Peyer's patch (tissue), 4 donors: Measurements from ENCODE around the gene RAB27B. TPM values are rescaled to one million over a fixed set of nuclear protein-coding genes. Genes with fewer than 3 reads are reported as not detected.

Source experiments
- DNase-seq, 3 donors: peaks; one replicate each; pipeline ENCODE4 v3.0.0-alpha.2; 2017 to 2019
- H3K27ac ChIP-seq, 4 donors: fragments of 200-600 bp; sonication (generic); one replicate each; pipeline ENCODE4 v1.5.1; 2016 to 2019
- H3K27me3 ChIP-seq, 2 donors: fragments of 200-600 bp; sonication (generic); one replicate each; pipeline ENCODE4 v1.5.1; 2019
- H3K36me3 ChIP-seq, 3 donors: fragments of 200-600 bp; sonication (generic); one replicate each; pipeline ENCODE4 v1.5.1; 2016 to 2019
- H3K4me1 ChIP-seq, 4 donors: fragments of 200-600 bp; sonication (generic); one replicate each; pipeline ENCODE4 v1.5.1; 2016 to 2019
- H3K4me3 ChIP-seq, 4 donors: fragments of 200-600 bp; sonication (generic); 1 replicate in 3 of 4; 2 replicates in 1 of 4; pipeline ENCODE4 v1.5.1; 2016 to 2019; ENCODE audit warnings: mild to moderate bottlenecking in 1 of 4
- H3K9me3 ChIP-seq, 4 donors: fragments of 200-600 bp; sonication (generic); one replicate each; pipeline ENCODE4 v1.5.1; 2016 to 2019; ENCODE audit warnings: mild to moderate bottlenecking in 1 of 4
- CTCF ChIP-seq, 6 experiments: fragments of 450-650 bp in 4 of 6; fragments of 200-600 bp in 2 of 6; sonication (generic) in 1 of 6; IDR thresholded peaks; one replicate each; pipeline ENCODE4 v1.5.1; 2017 to 2019; ENCODE audit warnings: antibody characterized with exemption in 6 of 6, mild to moderate bottlenecking in 3 of 6, moderate library complexity in 1 of 6
- POLR2A ChIP-seq, 2 donors: fragments of 450-650 bp; IDR thresholded peaks; one replicate each; pipeline ENCODE4 v1.5.1; 2017; ENCODE audit warnings: antibody characterized with exemption in 2 of 2, mild to moderate bottlenecking in 2 of 2, moderate library complexity in 2 of 2
- total RNA-seq, 4 donors: library from RNA; depleted of rRNA; stranded (reverse); fragments of >200 nt; gene quantifications; one replicate each; pipeline ENCODE4 v1.1.0, GENCODE V29; 2016

Gene RAB27B
- total RNA-seq, 4 donors from 2014 or later: 2.5 to 7.1 (median 4.7) TPM

GRCh38 chr18:54787121-54787520, 41.2 kb upstream of the RAB27B start:
- no peaks in the 10 kb centered on the region for H3K27me3 ChIP-seq
- no peak overlapping the region for H3K4me3 ChIP-seq
- H3K9me3 ChIP-seq: no peaks in the 10 kb centered on the region
- no peak overlapping the region for H3K27ac ChIP-seq
- H3K36me3 ChIP-seq: no peaks in the 10 kb centered on the region
- no peaks in the 10 kb centered on the region for H3K4me1 ChIP-seq
- no peak for DNase-seq
- TF ChIP-seq POLR2A (IDR thresholded peaks at IDR 0.05) (no peak), CTCF (IDR thresholded peaks at IDR 0.05) (no peak)

GRCh38 chr18:54787616-54788015, 40.7 kb upstream of the RAB27B start:
- no peak for TF ChIP-seq POLR2A (IDR thresholded peaks at IDR 0.05)
- TF ChIP-seq CTCF (IDR thresholded peaks at IDR 0.05): no peak
- H3K27ac ChIP-seq: no peak overlapping the region
- no peaks in the 10 kb centered on the region for H3K4me1 ChIP-seq
- H3K27me3 ChIP-seq: no peaks in the 10 kb centered on the region
- no peaks in the 10 kb centered on the region for H3K36me3 ChIP-seq
- no peak for DNase-seq
- H3K4me3 ChIP-seq: no peak overlapping the region
- H3K9me3 ChIP-seq: no peaks in the 10 kb centered on the region

- no peak overlapping the region for H3K27ac ChIP-seq
- TF ChIP-seq POLR2A (IDR thresholded peaks at IDR 0.05): no peak
- no peak for TF ChIP-seq CTCF (IDR thresholded peaks at IDR 0.05)
- H3K27me3 ChIP-seq: no peaks in the 10 kb centered on the region
Observed at GRCh38 chr18:54790109-54790508, 38.2 kb upstream of the RAB27B start.

GRCh38 chr18:54791657-54792056, 36.6 kb upstream of the RAB27B start:
- Histone ChIP-seq H3K27ac (no peak overlapping the region), H3K36me3 (no peaks in the 10 kb centered on the region), H3K4me1 (no peaks in the 10 kb centered on the region), H3K27me3 (no peaks in the 10 kb centered on the region), H3K4me3 (no peak overlapping the region), H3K9me3 (no peaks in the 10 kb centered on the region)
- DNase-seq: no peak
- TF ChIP-seq CTCF (IDR thresholded peaks at IDR 0.05) (no peak), POLR2A (IDR thresholded peaks at IDR 0.05) (no peak)

More at GRCh38 chr18:54790109-54790508, 38.2 kb upstream of the RAB27B start:
- Histone ChIP-seq H3K4me1 (no peaks in the 10 kb centered on the region), H3K9me3 (no peaks in the 10 kb centered on the region), H3K36me3 (no peaks in the 10 kb centered on the region), H3K4me3 (no peak overlapping the region)
- no peak for DNase-seq

- DNase-seq: no peak
- Histone ChIP-seq H3K36me3 (no peaks in the 10 kb centered on the region), H3K4me1 (no peaks in the 10 kb centered on the region), H3K4me3 (no peak overlapping the region), H3K9me3 (no peaks in the 10 kb centered on the region), H3K27me3 (no peaks in the 10 kb centered on the region), H3K27ac (no peak overlapping the region)
- no peak for TF ChIP-seq CTCF (IDR thresholded peaks at IDR 0.05)
- no peak for TF ChIP-seq POLR2A (IDR thresholded peaks at IDR 0.05)
Observed at GRCh38 chr18:54792079-54792478, 36.2 kb upstream of the RAB27B start.

- Histone ChIP-seq H3K4me3 (no peak overlapping the region), H3K27ac (no peak overlapping the region), H3K27me3 (no peaks in the 10 kb centered on the region), H3K36me3 (no peaks in the 10 kb centered on the region), H3K4me1 (no peaks in the 10 kb centered on the region), H3K9me3 (no peaks in the 10 kb centered on the region)
- no peak for DNase-seq
- no peak for TF ChIP-seq CTCF (IDR thresholded peaks at IDR 0.05)
Observed at GRCh38 chr18:54794823-54795222, 33.5 kb upstream of the RAB27B start.
